H1 (cell line): Measurements from ENCODE around the gene RTKN. TPM values are rescaled to one million over a fixed set of nuclear protein-coding genes. Genes with fewer than 3 reads are reported as not detected.
A peak's percentile ranks its signal among the peaks of the same experiment; 100 is the strongest.

ENCODE experiments used
- CTCF ChIA-PET: fragments of 300-600 bp; sonication (Branson Sonifier 250); formaldehyde crosslinking; loops from one replicate; lab custom pipeline; 2021; ENCODE audit not compliant: partially characterized antibody; lab: Charles Lee
- POLR2A ChIA-PET: fragments of 300-600 bp; sonication (Branson Sonifier 250); formaldehyde crosslinking; loops from one replicate; lab custom pipeline; 2021; ENCODE audit warnings: inconsistent platforms; ENCODE audit not compliant: partially characterized antibody; lab: Charles Lee
- DNase-seq, 2 experiments: peaks; one replicate each; pipeline versions ENCODE4 v3.0.0 to v3.0.0-alpha.2; 2010 to 2022; ENCODE audit warnings: low spot score in 2 of 2, low read depth in 1 of 2, mixed read lengths in 1 of 2
- FAIRE-seq: peaks from 2 replicates; lab custom pipeline; 2011; peaks lifted over from hg19 to GRCh38; lab: Jason Lieb, UNC
- H2AFZ ChIP-seq: 2 replicates; pipeline ENCODE4 v1.8.1; 2012; ENCODE audit warnings: low read length, inconsistent platforms
- H2AK5ac ChIP-seq: 2 replicates; pipeline ENCODE4 v1.6.1; 2013; ENCODE audit warnings: low read depth, low read length
- H2BK120ac ChIP-seq: replicated peaks from 2 replicates; pipeline ENCODE3; 2013; ENCODE audit warnings: low read depth, low read length, inconsistent platforms
- H2BK12ac ChIP-seq: 2 replicates; pipeline ENCODE4 v1.6.1; 2013; ENCODE audit warnings: low read depth, low read length
- H2BK15ac ChIP-seq: 2 replicates; pipeline ENCODE4 v1.6.1; 2013; ENCODE audit warnings: low read length
- H2BK20ac ChIP-seq: 2 replicates; pipeline ENCODE4 v1.6.1; 2013; ENCODE audit warnings: low read length
- H2BK5ac ChIP-seq: 2 replicates; pipeline ENCODE4 v1.6.1; 2013; ENCODE audit warnings: low read depth, low read length
- H3K14ac ChIP-seq: 2 replicates; pipeline ENCODE4 v1.6.1; 2013; ENCODE audit warnings: inconsistent platforms; ENCODE audit not compliant: insufficient read length
- H3K18ac ChIP-seq: 2 replicates; pipeline ENCODE4 v1.6.1; 2013; ENCODE audit warnings: low read length; ENCODE audit errors: extremely low read depth
- H3K23ac ChIP-seq: 2 replicates; pipeline ENCODE4 v1.6.1; 2013; ENCODE audit warnings: inconsistent platforms; ENCODE audit not compliant: insufficient read length
- H3K23me2 ChIP-seq: 2 replicates; pipeline ENCODE4 v1.6.1; 2013; ENCODE audit warnings: low read depth, low read length
- H3K27ac ChIP-seq: 2 replicates; pipeline ENCODE4 v1.6.1; 2011; ENCODE audit warnings: low read depth, low read length, inconsistent platforms
- H3K27me3 ChIP-seq, 4 experiments: replicated peaks in 1 of 4; 1 replicate in 1 of 4; 2 replicates in 3 of 4; pipeline versions ENCODE4 v1.6.1 to v1.8.1; 2011 to 2013; ENCODE audit warnings: low read length in 3 of 4, mild to moderate bottlenecking in 3 of 4, inconsistent platforms in 2 of 4, mixed read lengths in 2 of 4, moderate library complexity in 1 of 4; ENCODE audit not compliant: control insufficient read depth in 3 of 4, insufficient read depth in 3 of 4; ENCODE audit errors: extremely low read depth in 1 of 4
- H3K36me3 ChIP-seq, 4 experiments: 2 replicates each; pipeline versions ENCODE4 v1.6.1 to v1.8.1; 2011 to 2013; ENCODE audit warnings: mild to moderate bottlenecking in 4 of 4, low read length in 3 of 4, moderate library complexity in 2 of 4, control low read depth in 1 of 4, inconsistent platforms in 1 of 4; ENCODE audit not compliant: insufficient read depth in 4 of 4, control insufficient read depth in 2 of 4
- H3K4ac ChIP-seq: replicated peaks from 2 replicates; pipeline ENCODE3; 2013; ENCODE audit warnings: low read length, low read depth, mixed read lengths, inconsistent platforms; ENCODE audit not compliant: insufficient read length
- H3K4me1 ChIP-seq, 4 experiments: replicated peaks in 1 of 4; 1 replicate in 1 of 4; 2 replicates in 3 of 4; pipeline versions ENCODE4 v1.6.1 to v1.8.1; 2011 to 2013; ENCODE audit warnings: low read length in 3 of 4, inconsistent platforms in 2 of 4, mixed read lengths in 1 of 4; ENCODE audit not compliant: insufficient read depth in 4 of 4, control insufficient read depth in 3 of 4
- H3K4me2 ChIP-seq, 2 experiments: 2 replicates each; pipeline versions ENCODE4 v1.6.1 to v1.8.1; 2011 to 2013; ENCODE audit warnings: low read depth in 2 of 2, low read length in 2 of 2, control low read depth in 1 of 2, inconsistent platforms in 1 of 2, mild to moderate bottlenecking in 1 of 2; ENCODE audit not compliant: insufficient read depth in 1 of 2
- H3K4me3 ChIP-seq, 4 experiments: fragments of 200-600, 300-600 bp in 1 of 4; sonication (generic), shearing (Covaris generic), sonication (Bioruptor Twin) in 1 of 4; 2 replicates each; pipeline versions ENCODE4 v1.5.1 to v1.8.1; 2011 to 2016; ENCODE audit warnings: low read length in 4 of 4, low read depth in 3 of 4, control low read depth in 2 of 4, inconsistent platforms in 2 of 4, mild to moderate bottlenecking in 2 of 4, mixed read lengths in 1 of 4, moderate library complexity in 1 of 4; ENCODE audit not compliant: insufficient read depth in 2 of 4; ENCODE audit errors: extremely low read depth in 1 of 4
- H3K56ac ChIP-seq: replicated peaks from 2 replicates; pipeline ENCODE3; 2013; ENCODE audit warnings: low read depth, mild to moderate bottlenecking, mixed read lengths, low read length, inconsistent platforms; ENCODE audit not compliant: insufficient read length
- H3K79me1 ChIP-seq: 2 replicates; pipeline ENCODE4 v1.6.1; 2013; ENCODE audit warnings: low read depth, low read length, control low read depth
- H3K79me2 ChIP-seq, 2 experiments: 2 replicates each; pipeline versions ENCODE4 v1.6.1 to v1.8.1; 2012 to 2013; ENCODE audit warnings: low read length in 2 of 2, mild to moderate bottlenecking in 2 of 2, inconsistent platforms in 1 of 2; ENCODE audit not compliant: insufficient read depth in 2 of 2, control insufficient read depth in 1 of 2
- H3K9ac ChIP-seq, 4 experiments: replicated peaks in 1 of 4; 1 replicate in 1 of 4; 2 replicates in 3 of 4; pipeline versions ENCODE4 v1.6.1 to v1.8.1; 2011 to 2013; ENCODE audit warnings: low read depth in 3 of 4, low read length in 3 of 4, control low read depth in 2 of 4, mild to moderate bottlenecking in 2 of 4, moderate library complexity in 2 of 4, inconsistent platforms in 1 of 4; ENCODE audit errors: extremely low read depth in 1 of 4
- H3K9me3 ChIP-seq, 2 experiments: 2 replicates each; pipeline versions ENCODE4 v1.6.1 to v1.8.1; 2012 to 2013; ENCODE audit warnings: mild to moderate bottlenecking in 2 of 2, moderate library complexity in 2 of 2, control low read depth in 1 of 2, inconsistent platforms in 1 of 2, low read depth in 1 of 2, low read length in 1 of 2, mixed read lengths in 1 of 2; ENCODE audit not compliant: insufficient read depth in 2 of 2
- H4K20me1 ChIP-seq, 2 experiments: replicated peaks in 1 of 2; 2 replicates each; pipeline versions ENCODE3 to v1.8.1; 2011 to 2013; ENCODE audit warnings: inconsistent platforms in 2 of 2, low read length in 2 of 2, mild to moderate bottlenecking in 1 of 2; ENCODE audit not compliant: insufficient read depth in 2 of 2, control insufficient read depth in 1 of 2
- H4K5ac ChIP-seq: 2 replicates; pipeline ENCODE4 v1.6.1; 2013; ENCODE audit warnings: low read length, low read depth, mixed read lengths, inconsistent platforms; ENCODE audit not compliant: insufficient read length
- H4K8ac ChIP-seq: 2 replicates; pipeline ENCODE4 v1.8.0; 2013; ENCODE audit warnings: mild to moderate bottlenecking, moderate library complexity, low read length, inconsistent platforms; ENCODE audit not compliant: insufficient read depth; ENCODE audit errors: extremely low read depth
- H4K91ac ChIP-seq: replicated peaks from 2 replicates; pipeline ENCODE3; 2013; ENCODE audit warnings: low read length, mixed read lengths, inconsistent platforms; ENCODE audit not compliant: insufficient read length
- FOSL1 ChIP-seq: IDR thresholded peaks from 2 replicates; pipeline ENCODE4 v1.6.1; 2011; ENCODE audit warnings: mild to moderate bottlenecking, low read depth, low read length, moderate library complexity; ENCODE audit not compliant: insufficient read depth
- RFX5 ChIP-seq: IDR thresholded peaks from 2 replicates; pipeline ENCODE4 v1.6.1; 2011; ENCODE audit warnings: low read depth, low read length, improper control_type of control experiment, borderline replicate concordance
- WGBS, 2 experiments: shearing (Covaris generic) in 1 of 2; methylation state at CpG; one replicate each; pipeline versions ENCODE4 v1.1.6 to v1.1.7; 2013 to 2015; ENCODE audit warnings: low lambda C conversion rate in 2 of 2, mixed read lengths in 2 of 2, inconsistent platforms in 1 of 2, low coverage in 1 of 2, missing lambda C conversion rate in 1 of 2; ENCODE audit not compliant: insufficient replicate concordance in 2 of 2, insufficient coverage in 1 of 2, insufficient read length in 1 of 2; ENCODE audit errors: extremely low coverage in 1 of 2, missing lambda C conversion rate in 1 of 2; 5-methylcytosine and 5-hydroxymethylcytosine counted together
- polyA plus RNA-seq, 7 experiments: library from polyadenylated mRNA; depleted of rRNA in 3 of 7; stranded (reverse) in 5 of 7; unstranded in 2 of 7; fragments of >200 nt in 5 of 7; fragments of 200-250 nt in 2 of 7; gene quantifications; 1 replicate in 5 of 7; 2 replicates in 1 of 7; 4 replicates in 1 of 7; pipeline versions ENCODE4 v1.2.1 to v1.2.3, GENCODE V29; 2011 to 2013; ENCODE audit warnings: missing spikeins in 2 of 7, mixed read lengths in 2 of 7
- total RNA-seq: library from RNA; stranded (reverse); fragmentation: NEBNext Ultra II Directional; extraction: Animal tissue kit (Norgen Biotek cat#: 25700); gene quantifications from 2 replicates; pipeline ENCODE4 v1.2.1, GENCODE V29; 2021

The RTKN gene
- total and polyA plus RNA-seq, 2 of the 8 experiments (the other 6 are each of a cell fraction or from before 2014, with no cell fraction given): 40.2 to 54.1 TPM

DNA sequence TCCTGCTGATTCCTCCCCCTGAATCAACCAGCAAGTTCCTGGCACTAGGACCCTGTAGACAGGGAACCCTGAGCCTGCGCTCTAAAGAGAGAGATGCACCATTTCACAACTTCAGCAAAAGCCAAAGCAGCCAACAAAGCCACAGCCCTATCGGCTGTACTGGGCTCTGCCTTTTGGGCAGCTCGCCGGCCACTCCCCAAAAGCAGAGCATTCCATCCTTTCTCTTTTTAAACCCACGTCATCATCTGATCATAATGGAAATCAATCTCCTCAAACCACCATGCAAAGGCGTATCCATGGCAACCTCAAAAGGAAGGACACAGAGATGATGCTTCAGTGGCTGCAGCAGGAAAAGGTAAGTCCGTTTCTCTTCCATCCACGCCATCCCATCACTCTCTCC is 56.3 kb downstream of the RTKN start:
- Histone ChIP-seq H4K5ac (no peak overlapping the region), H2AK5ac (no peak overlapping the region), H4K20me1 (peaks cover 9 to 21% of the 10 kb centered on the region in 2 experiments), H3K56ac (no peak overlapping the region), H4K8ac (no peak overlapping the region), H3K9ac (no peak overlapping the region), H2AFZ (no peak overlapping the region), H3K18ac (no peak overlapping the region), H3K4me3 (no peak overlapping the region), H2BK20ac (no peak overlapping the region), H3K27me3 (no peaks in the 10 kb centered on the region), H3K36me3 (peaks cover 0 to 5% (median 2%) of the 10 kb centered on the region in 4 experiments; a peak in 4 of 8 replicates), H3K23me2 (no peaks in the 10 kb centered on the region), H2BK12ac (no peak overlapping the region), H3K27ac (no peak overlapping the region), H3K9me3 (no peaks in the 10 kb centered on the region), H3K4me1 (peaks cover 0 to 2% (median under 1%) of the 10 kb centered on the region in 4 experiments; a peak in 3 of 7 replicates), H3K4me2 (no peak overlapping the region), H3K79me1 (peaks cover 30% of the 10 kb centered on the region), H2BK15ac (no peak overlapping the region), H3K4ac (no peak overlapping the region), H2BK120ac (no peak overlapping the region), H3K79me2 (peaks cover 15 to 80% of the 10 kb centered on the region in 2 experiments), H3K14ac (no peak overlapping the region), H4K91ac (no peak overlapping the region)
- 86% methylated on average over 8 of the region's 8 CpGs; no CpG with 5 or more reads in 1 of the 2 experiments for WGBS, 2 experiments
- CTCF ChIA-PET: interaction anchor here (1.4 to 2.1 kb wide), 2 partner anchors 14 to 16 kb away, joined by 4 read pairs; no protein-coding TSS in a partner anchor
- DNase-seq: no peak
- POLR2A ChIA-PET: interaction anchor here (0.8 to 1.1 kb wide), 2 partner anchors 11 to 25 kb away, joined by 3 read pairs; no protein-coding TSS in a partner anchor
- no peak for FAIRE-seq
- TF ChIP-seq FOSL1 (peak; percentile 49; the same call in 1 of the 2 replicates), RFX5 (no peak)
- TF ChIP-seq, all 59 proteins: peak for 1
- Histone ChIP-seq H3K23ac (no peak overlapping the region), H2BK5ac (no peak overlapping the region)
